DMS 273 (cell line): ENCODE data around the gene MTHFR.
"Not testable (repeated sequence)": the region's sequence is repeated elsewhere in the genome, so short reads cannot be mapped to it uniquely, and the experiment has no call there.

ENCODE experiments used
- DNase-seq: peaks from one replicate; lab custom pipeline; 2025; ENCODE audit not compliant: unreplicated experiment; lab: John Stamatoyannopoulos, UW

The MTHFR gene

DNA sequence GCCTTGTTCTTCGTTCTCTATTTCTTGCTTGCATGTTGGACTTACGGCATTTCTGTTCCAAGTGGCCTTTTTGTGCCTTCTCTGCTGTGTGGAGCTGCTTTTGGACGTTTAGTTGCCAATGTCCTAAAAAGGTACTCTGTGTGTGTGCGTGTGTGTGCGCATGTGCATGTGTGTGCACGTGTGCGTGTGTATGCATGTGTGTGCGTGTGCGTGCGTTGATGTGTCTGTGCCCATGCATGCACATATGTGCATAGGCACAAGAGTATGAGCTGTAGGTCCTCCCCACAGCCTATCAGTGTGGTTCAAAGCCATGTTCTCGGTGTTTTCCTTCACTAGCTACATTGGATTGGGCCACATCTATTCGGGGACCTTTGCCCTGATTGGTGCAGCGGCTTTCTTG lies 28.1 kb upstream of the MTHFR start:
- DNase-seq: no peak

DNA sequence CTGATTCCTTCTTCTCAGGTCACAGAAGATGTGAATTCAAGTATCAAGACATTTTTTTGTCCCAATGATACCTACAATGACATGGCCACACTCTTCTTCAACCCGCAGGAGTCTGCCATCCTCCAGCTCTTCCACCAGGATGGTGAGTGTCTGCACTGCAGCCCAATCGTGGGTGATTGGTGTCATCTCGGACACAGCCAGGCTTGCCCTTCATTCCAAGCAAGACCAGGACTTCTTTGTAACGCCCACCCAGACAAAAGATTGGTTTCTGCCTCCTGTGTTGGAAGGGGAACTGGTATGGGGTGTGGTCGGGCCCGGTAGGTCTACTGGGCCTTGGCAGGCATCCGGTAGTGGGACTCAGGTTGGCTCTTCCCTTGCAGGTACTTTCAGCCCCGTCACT lies 27.7 kb upstream of the MTHFR start:
- DNase-seq: no peak

DNA sequence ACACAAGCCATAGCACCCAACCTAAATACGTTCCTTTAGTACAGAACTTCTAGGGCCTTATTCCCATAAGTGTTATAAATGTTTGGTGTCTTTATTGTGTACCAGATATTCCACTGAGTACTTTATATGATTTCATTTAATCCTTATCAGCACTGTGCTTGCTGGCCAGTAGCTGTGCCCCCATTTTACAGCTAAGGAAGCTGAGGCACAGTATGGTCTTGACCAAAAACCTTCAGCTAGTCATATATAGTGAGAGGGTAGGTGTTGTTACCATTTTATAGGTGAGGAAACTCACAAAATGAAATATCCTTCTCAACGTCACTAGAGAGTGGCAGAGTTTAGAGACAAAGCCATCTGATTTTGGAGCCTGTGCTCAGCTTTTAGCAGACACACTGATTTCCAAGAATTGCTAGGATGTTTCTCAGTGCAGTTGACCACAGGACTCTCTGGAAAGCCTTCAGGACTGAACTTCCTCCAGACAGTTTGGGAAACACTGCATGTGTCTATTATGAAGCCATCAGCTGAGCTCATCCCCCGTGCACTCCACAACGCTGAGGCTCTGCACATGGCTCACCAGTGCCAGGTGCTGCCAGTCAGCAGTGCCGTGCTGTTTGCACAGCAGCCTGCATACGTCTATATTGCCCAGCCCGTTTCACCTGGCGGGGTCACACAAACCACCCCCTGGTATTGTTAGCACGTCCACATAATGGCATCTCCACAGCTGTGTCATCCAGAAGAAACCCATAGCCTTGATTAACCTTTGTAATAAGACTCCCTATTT lies 26.4 kb upstream of the MTHFR start:
- DNase-seq: no peak

DNA sequence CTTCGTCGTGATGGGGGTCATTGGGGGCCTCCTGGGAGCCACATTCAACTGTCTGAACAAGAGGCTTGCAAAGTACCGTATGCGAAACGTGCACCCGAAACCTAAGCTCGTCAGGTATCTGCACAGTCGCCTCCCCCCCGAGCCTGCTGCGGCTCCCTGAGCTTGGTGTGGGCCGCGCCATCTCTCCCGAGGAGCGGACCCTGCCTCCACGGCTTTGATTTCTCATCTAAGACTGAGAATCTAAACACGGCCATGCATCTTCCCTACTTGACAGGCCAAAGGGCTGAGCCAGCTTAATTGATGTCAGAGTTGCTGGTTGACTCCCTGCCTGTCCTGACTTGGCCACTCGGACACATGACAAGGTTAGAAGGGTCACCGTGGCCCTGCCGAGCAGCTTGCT lies 22.7 kb upstream of the MTHFR start:
- no peak for DNase-seq

DNA sequence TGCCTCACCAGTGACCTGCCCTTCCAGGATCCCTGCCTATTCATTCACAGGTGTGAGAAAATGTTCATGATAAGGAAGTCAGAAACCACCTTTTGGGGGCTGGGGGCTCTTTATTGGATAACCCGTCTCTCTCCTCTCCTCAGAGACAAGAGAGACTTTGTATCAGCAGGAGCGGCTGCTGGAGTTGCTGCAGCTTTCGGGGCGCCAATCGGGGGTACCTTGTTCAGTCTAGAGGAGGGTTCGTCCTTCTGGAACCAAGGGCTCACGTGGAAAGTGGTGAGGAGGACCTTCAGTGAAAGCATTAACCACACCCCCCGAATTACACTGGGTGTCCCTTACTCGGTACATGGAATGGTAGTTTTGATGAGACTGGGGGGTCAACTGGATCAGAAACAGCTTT lies 21.2 kb upstream of the MTHFR start:
- DNase-seq: no peak

DNA sequence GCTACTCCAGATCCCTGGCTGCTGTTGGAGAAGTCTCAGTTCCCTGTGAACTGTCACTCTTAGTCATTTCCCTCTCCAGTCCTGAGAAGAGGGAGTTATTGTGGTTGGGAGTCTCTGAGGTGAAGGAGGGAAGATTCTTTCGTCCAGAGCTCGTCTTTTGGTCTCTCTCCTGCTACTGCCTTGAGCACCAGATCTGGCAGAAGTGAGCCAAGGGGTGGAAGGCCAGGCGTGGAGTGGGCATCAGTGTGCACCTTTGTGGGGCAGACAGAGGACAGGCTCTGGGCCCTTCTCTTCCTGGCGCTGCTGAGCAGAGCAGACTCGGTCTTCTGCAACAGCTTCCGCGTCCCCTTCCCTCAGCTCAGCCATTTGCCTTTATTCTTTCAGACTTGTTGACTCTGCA lies 19.4 kb upstream of the MTHFR start:
- DNase-seq: no peak

DNA sequence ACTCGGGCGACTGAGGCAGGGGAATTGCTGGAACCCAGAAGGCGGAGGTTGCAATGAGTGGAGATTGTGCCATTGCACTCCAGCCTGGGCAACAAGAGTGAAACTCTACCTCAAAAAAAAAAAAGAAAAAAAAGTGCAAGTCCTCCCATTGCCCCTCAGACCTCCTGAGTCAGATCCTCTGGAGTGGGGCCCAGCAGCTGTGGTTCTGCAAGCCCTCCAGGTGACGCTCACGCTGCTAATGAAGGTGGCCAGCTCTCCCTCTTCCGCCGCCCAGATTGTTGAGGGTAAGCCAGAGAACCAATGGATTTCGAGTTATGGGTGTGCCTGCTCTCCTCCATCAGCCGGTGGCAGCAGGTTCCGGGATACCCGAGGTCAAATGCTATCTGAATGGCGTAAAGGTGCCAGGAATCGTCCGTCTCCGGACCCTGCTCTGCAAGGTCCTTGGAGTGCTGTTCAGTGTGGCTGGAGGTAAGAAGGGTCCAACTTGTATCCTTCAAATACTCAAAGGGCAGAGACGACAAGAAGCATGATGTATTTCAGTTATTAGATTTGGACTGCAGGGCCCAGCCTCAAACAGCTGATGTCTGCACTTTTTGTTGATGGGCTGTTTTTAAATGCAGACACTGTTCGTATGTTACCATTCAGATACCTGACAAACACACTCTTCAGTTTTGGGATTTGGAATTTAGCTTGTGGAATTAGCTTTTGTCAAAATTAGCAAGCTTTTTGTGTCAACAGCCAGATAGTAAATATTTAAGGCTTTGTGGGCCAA lies 17.8 kb upstream of the MTHFR start:
- DNase-seq: no peak

DNA sequence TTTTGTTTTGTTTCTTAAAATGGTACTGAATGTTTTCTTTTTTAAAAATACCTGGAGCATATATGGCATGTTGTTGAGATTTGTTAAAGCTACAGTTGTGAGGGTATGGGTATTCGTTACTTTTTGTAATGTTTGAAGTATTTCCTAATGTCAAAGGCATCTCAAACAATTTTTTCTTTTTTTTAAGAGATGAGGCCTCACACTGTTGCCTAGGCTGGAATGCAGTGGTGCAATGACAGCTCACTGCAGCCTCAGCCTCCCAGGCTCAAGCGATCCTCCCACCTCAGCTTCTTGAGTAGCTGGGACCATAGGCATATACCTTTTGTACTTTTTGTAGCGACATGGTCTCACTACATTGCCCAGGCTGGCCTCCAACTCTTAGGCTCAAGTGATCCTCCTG lies 16.3 kb upstream of the MTHFR start:
- DNase-seq: no peak

DNA sequence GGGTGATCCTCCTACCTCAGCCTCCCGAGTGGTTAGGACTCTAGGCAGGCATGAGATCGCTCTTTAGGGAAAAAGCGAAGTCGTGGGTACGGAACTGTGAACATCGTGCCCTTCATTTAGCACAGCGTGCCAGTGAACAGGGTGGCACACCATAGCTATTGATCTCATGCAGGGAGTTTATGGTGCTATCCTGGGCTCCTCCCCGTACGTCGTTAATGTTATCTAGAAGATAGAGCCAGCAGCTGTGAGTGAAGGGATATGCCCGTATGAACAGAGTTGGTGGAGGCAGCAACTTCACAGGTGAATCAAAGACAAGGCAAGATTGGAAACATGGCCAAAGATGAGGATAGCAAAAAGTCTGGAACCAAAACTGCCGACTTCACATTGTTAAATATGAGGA lies 11.4 kb upstream of the MTHFR start:
- no peak for DNase-seq

DNA sequence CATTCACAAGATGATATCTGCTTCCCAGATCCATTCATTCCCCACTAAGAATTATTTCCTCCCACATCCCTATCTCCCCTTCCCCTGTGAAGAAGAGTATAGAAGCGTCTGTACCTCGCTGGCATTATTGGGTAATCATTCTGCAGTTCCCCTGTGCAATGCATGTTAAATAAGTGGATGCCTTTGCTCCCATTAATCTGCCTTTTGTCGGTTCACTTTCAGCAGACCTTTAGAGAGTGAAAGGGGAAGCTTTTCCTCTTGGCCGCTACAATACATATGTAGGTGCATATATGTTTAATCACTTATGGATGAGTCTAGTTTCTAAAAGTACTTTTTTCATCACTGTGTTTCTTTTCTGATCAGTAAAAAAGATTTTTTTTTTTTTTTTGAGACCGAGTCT lies 7.3 kb upstream of the MTHFR start:
- no peak for DNase-seq

DNA sequence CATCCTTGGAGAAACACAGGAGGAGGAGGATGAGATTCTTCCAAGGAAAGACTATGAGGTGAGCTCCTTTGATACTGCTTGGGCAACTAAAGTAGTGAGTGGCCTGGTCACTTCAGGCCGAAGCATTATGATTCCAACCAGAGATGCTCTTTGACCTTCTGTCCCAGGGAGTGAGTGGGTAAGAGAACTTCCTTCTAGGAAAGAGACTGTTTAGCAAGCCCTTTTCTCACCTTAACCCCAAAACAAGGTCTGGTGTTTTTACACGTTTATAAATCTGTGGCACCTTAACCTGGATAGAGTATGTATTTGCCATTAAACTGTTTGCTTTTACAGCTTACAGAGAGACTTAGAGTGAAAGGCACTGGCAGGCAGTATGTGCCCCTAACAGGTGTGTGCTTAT lies 1.4 kb upstream of the MTHFR start:
- DNase-seq: no peak

DNA sequence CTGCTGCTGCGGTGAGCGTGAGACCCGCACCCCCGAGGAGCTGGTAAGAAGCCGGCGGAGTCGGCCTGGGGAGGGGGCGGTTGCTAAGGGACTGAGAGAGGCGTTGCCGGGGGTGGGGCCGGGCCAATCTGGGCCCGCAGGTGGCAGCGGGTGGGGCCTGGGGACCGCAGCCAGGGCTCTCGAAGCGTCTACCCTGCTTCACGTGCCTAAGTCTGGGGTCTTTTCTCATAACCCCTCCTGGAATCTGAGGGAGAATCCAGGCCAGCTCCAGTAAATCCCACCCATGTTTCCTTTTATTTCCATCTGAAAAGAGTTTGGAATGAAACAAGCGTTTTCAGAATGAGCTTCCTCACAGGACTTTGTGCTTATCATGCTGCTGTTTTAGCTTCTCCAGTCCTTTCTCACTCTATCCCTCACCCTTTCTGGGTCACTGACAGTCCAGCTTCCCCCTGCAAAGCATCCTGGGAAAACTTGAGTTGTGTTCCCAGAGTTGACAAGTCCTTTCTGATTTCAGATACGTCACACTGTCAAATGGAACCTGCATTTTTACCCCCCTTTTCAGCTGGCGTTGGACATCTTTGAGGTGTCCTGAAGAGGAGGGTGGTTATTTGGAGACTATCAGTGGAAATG lies 658 bp upstream of the MTHFR start:
- peak; percentile 92 for DNase-seq

DNA sequence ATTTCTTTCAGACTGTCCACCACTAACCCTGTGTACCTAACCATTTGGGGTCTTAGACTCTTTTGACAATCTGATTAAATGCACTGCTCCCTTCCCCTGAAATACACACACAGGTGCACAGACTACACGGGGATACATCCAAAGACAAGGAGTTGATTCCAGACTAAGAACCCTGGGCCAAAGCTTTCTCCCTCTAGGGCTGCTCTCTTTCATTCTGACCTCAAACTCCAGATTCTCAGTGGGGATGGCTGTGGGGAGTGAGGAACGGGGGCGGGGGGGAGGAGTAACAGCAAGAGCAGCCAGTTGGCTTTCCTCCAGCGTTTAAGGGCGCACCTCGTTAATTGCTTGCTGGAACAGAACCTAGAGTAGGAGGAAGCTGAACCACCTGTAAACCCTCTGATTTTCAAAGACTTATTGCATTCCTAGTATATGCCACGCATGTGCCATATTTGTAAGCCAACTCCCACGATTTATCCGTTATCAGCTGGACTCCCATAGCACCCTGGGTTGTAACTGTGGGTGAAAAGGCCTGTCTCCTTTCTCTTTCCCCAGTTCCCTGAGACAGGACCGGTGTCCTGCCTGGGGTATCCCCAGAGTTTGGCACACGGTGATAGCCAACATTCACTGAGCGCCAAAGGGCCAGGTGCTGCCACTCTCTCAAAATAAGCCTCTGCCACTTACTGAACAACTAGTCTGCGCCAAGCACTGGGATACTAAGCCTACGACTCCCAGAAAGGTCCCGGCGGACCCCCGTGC lies 920 bp downstream of the MTHFR start:
- DNase-seq: peak; percentile 85

DNA sequence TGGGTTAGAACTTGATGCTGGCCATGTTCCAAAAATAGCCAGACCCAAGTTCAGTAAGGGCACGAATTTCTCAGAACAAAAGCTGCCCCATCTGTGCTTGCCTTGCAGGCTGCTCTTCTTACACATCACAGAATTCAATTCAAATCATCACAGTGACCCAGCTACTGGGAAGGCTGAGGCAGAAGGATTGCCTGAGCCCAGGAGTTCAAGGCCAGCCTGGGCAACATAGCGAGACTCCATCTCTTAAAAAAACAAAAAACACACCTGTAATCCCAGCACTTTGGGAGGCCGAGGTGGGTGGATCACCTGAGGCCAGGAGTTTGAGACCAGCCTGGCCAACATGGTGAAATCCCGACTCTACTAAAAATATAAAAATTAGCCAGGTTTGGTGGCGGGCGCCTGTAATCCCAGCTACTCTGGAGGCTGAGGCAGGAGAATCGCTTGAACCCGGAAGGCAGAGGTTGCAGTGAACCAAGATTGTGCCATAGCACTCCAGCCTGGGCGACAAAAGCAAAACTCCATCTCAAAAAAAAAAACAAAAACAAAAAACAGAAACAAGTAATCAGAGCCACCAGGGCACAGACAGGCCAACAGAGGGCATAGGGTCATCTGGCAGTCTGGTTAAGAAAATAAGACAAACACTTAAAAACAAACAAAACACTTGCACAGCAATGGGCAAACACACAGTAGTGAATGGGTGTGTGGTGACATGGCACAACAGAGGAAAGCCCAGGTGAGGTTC lies 1.7 kb downstream of the MTHFR start:
- DNase-seq: not testable (repeated sequence)

DNA sequence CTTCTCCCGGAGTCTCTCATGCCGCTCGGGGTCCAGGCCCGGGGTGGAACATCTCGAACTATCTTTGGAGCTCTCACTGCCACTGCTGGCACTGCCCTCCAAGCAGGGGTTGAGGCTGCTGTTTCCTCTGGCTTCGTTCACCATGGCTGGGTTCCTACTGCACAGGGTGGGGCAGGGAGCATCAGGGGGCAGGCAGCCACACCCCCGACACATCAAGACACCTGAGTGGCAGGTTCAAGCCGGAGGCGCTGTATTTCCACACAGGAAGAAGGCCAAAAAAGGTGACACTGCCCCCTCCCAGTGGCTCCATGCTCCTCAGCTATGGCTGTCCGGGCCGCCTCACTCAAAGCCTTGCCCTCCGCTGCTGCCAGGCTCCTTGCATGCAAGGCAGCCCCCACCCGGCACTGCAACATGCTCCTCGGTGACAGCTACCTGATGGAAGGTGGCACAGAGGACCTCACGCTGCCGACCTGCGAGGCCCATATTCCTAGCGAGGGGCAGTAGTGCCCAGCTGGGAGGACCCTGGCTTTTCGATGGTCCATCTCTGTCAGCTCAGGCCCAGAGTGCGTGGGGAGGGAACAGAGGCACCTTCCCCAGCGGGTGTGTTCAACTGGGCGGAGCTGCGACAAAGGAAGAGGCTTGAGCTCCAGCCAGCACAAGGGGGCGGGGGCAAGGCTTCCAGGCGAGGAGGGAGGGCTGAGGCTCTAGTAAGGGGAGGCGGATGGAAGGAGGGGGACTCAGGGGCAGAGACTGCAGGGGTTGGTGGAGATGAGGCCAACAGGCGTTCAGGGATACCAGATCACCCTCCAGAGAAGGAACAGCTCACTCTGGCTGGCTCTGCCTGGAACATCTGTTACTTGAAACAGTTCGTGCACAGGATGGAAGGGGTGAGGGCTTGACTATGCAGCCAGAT lies 2.5 kb downstream of the MTHFR start:
- DNase-seq: peak; percentile 97

DNA sequence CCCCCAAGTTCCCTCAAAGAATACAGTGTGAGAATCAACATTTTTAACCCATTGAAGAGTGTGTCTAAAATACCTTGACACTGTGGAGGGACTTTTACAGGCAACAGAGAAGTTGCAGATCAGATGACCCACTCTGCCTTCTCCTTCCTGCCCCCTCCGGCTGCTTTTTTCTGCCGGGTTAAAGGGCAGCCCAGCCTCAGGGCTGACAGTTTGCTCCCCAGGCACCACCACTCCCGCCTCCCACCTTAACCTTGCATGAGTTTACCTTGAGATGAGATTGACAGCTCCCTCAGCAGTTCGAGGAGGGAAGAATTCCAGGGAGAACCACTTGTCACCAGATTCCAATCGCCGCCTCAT lies 3.2 kb downstream of the MTHFR start:
- no peak for DNase-seq

DNA sequence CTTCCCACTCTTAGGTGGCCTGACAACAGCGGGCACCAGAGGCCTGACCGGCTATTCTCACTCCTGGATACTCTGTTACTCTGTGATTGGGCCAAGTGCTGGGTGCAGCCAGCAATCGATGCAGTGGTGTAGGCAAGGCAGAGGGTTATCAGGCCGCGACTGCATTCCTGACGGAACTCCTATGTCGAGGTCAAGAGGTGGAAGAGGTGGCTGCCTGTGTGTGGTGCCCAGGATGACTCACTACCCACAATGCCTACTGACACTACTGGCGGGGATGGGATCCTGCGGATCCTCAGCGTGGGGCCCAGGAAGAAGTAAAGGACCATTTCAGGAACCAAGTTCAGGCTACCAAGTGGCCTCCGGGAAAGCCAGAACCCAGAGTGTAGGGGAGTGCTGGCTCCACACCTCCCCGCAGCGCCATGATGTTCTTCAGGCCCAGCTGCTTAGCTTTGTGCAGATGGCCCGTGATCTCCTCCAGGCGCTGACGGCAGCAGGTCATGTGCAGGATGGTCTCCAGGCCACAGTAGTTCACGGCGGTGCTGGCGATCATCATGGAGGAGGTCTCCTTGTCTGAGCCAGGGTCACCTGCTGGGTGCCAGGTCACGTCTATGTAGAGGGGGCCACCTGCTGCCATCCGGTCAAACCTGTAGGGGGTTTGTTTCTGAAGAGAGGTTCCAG lies 4.9 kb downstream of the MTHFR start:
- DNase-seq: no peak

DNA sequence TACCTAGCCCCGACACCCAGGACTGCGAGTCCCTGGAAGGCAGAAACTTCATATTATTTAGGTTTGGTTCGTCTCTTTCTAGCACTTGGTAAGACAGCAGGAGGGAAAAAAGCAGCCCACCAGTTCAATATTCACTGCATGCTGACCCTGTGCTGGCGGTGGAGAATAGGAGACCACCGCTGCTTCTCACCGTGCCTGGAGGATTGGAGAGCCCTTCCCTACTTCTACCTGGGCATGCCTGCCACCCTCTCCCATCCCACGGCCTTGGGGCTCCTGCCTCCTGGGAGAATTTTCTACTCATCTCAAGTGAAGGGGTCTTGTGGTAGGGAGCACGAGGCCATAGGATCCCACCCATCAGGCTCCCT lies 5.4 kb downstream of the MTHFR start:
- no peak for DNase-seq

DNA sequence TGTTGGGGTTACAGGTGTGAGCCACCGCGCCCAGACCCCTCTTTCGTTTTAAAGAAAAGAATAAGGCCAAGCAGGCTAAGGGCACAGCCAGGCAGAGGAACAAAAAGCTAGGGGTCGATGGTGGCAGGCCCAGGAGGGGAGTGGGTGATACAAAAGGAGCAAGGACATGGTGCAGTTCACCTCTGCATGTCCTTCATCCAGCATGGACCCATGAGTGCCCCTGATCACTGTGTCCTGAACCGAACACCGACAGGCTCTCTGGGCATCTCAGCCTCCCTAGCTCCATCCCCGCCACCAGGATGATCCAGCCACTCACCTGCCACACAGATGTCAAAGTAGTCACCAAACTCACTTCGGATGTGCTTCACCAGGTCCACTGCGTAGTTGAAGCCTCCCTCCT lies 5.9 kb downstream of the MTHFR start:
- DNase-seq: no peak
